Fibroblast of the conjunctiva (primary cell): ENCODE measurements around the gene SND1.

Experiments used
- DNase-seq: peaks from one replicate; pipeline ENCODE4 v3.0.0-alpha.2; 2010; ENCODE audit warnings: low read depth

The SND1 gene

GRCh38 chr7:127907110-127908040 lies 255.4 kb downstream of the SND1 start:
- DNase-seq: no peak

GRCh38 chr7:127908430-127909258 lies 256.6 kb downstream of the SND1 start:
- DNase-seq: no peak

- no peak for DNase-seq
Observed at GRCh38 chr7:127909424-127910152, 257.6 kb downstream of the SND1 start.

GRCh38 chr7:127910670-127911069 lies 258.7 kb downstream of the SND1 start:
- no peak for DNase-seq

- DNase-seq: no peak
Observed at GRCh38 chr7:127911968-127912511, 260.0 kb downstream of the SND1 start.

GRCh38 chr7:127912901-127913300 lies 260.9 kb downstream of the SND1 start:
- no peak for DNase-seq

- DNase-seq: no peak
Observed at GRCh38 chr7:127913686-127914085, 261.7 kb downstream of the SND1 start.

GRCh38 chr7:127914693-127915092 lies 262.7 kb downstream of the SND1 start:
- no peak for DNase-seq

- no peak for DNase-seq
Observed at GRCh38 chr7:127916735-127917134, 264.7 kb downstream of the SND1 start.

- no peak for DNase-seq
Observed at GRCh38 chr7:127918130-127918529, 266.1 kb downstream of the SND1 start.

GRCh38 chr7:127920787-127921438 lies 268.9 kb downstream of the SND1 start:
- DNase-seq: no peak

GRCh38 chr7:127922656-127923055 lies 270.7 kb downstream of the SND1 start:
- no peak for DNase-seq

GRCh38 chr7:127924874-127925273 lies 272.9 kb downstream of the SND1 start:
- no peak for DNase-seq

- no peak for DNase-seq
Observed at GRCh38 chr7:127927348-127927696, 275.3 kb downstream of the SND1 start.

- DNase-seq: no peak
Observed at GRCh38 chr7:127928222-127928621, 276.2 kb downstream of the SND1 start.

GRCh38 chr7:127928852-127929251 lies 276.9 kb downstream of the SND1 start:
- no peak for DNase-seq

GRCh38 chr7:127930341-127931328 lies 278.6 kb downstream of the SND1 start:
- DNase-seq: no peak

GRCh38 chr7:127932076-127932475 lies 280.1 kb downstream of the SND1 start:
- no peak for DNase-seq

GRCh38 chr7:127932496-127932895 lies 280.5 kb downstream of the SND1 start:
- no peak for DNase-seq

- DNase-seq: no peak
Observed at GRCh38 chr7:127933146-127933545, 281.2 kb downstream of the SND1 start.
